H1 (cell line): Measurements from ENCODE around the gene GNG12. TPM values are rescaled to one million over a fixed set of nuclear protein-coding genes. Genes with fewer than 3 reads are reported as not detected.

Experiments used
- CTCF ChIA-PET: fragments of 300-600 bp; sonication (Branson Sonifier 250); formaldehyde crosslinking; loops from one replicate; lab custom pipeline; 2021; ENCODE audit not compliant: partially characterized antibody; lab: Charles Lee
- POLR2A ChIA-PET: fragments of 300-600 bp; sonication (Branson Sonifier 250); formaldehyde crosslinking; loops from one replicate; lab custom pipeline; 2021; ENCODE audit warnings: inconsistent platforms; ENCODE audit not compliant: partially characterized antibody; lab: Charles Lee
- DNase-seq, 2 experiments: peaks; one replicate each; pipeline versions ENCODE4 v3.0.0 to v3.0.0-alpha.2; 2010 to 2022; ENCODE audit warnings: low spot score in 2 of 2, low read depth in 1 of 2, mixed read lengths in 1 of 2
- FAIRE-seq: peaks from 2 replicates; lab custom pipeline; 2011; peaks lifted over from hg19 to GRCh38; lab: Jason Lieb, UNC
- H2AFZ ChIP-seq: 2 replicates; pipeline ENCODE4 v1.8.1; 2012; ENCODE audit warnings: low read length, inconsistent platforms
- H2AK5ac ChIP-seq: 2 replicates; pipeline ENCODE4 v1.6.1; 2013; ENCODE audit warnings: low read depth, low read length
- H2BK120ac ChIP-seq: replicated peaks from 2 replicates; pipeline ENCODE3; 2013; ENCODE audit warnings: low read depth, low read length, inconsistent platforms
- H2BK12ac ChIP-seq: 2 replicates; pipeline ENCODE4 v1.6.1; 2013; ENCODE audit warnings: low read depth, low read length
- H2BK15ac ChIP-seq: 2 replicates; pipeline ENCODE4 v1.6.1; 2013; ENCODE audit warnings: low read length
- H2BK20ac ChIP-seq: 2 replicates; pipeline ENCODE4 v1.6.1; 2013; ENCODE audit warnings: low read length
- H2BK5ac ChIP-seq: 2 replicates; pipeline ENCODE4 v1.6.1; 2013; ENCODE audit warnings: low read depth, low read length
- H3K14ac ChIP-seq: 2 replicates; pipeline ENCODE4 v1.6.1; 2013; ENCODE audit warnings: inconsistent platforms; ENCODE audit not compliant: insufficient read length
- H3K18ac ChIP-seq: 2 replicates; pipeline ENCODE4 v1.6.1; 2013; ENCODE audit warnings: low read length; ENCODE audit errors: extremely low read depth
- H3K23ac ChIP-seq: 2 replicates; pipeline ENCODE4 v1.6.1; 2013; ENCODE audit warnings: inconsistent platforms; ENCODE audit not compliant: insufficient read length
- H3K23me2 ChIP-seq: 2 replicates; pipeline ENCODE4 v1.6.1; 2013; ENCODE audit warnings: low read depth, low read length
- H3K27ac ChIP-seq: 2 replicates; pipeline ENCODE4 v1.6.1; 2011; ENCODE audit warnings: low read depth, low read length, inconsistent platforms
- H3K27me3 ChIP-seq, 4 experiments: replicated peaks in 1 of 4; 1 replicate in 1 of 4; 2 replicates in 3 of 4; pipeline versions ENCODE4 v1.6.1 to v1.8.1; 2011 to 2013; ENCODE audit warnings: low read length in 3 of 4, mild to moderate bottlenecking in 3 of 4, inconsistent platforms in 2 of 4, mixed read lengths in 2 of 4, moderate library complexity in 1 of 4; ENCODE audit not compliant: control insufficient read depth in 3 of 4, insufficient read depth in 3 of 4; ENCODE audit errors: extremely low read depth in 1 of 4
- H3K36me3 ChIP-seq, 4 experiments: 2 replicates each; pipeline versions ENCODE4 v1.6.1 to v1.8.1; 2011 to 2013; ENCODE audit warnings: mild to moderate bottlenecking in 4 of 4, low read length in 3 of 4, moderate library complexity in 2 of 4, control low read depth in 1 of 4, inconsistent platforms in 1 of 4; ENCODE audit not compliant: insufficient read depth in 4 of 4, control insufficient read depth in 2 of 4
- H3K4ac ChIP-seq: replicated peaks from 2 replicates; pipeline ENCODE3; 2013; ENCODE audit warnings: low read length, low read depth, mixed read lengths, inconsistent platforms; ENCODE audit not compliant: insufficient read length
- H3K4me1 ChIP-seq, 4 experiments: replicated peaks in 1 of 4; 1 replicate in 1 of 4; 2 replicates in 3 of 4; pipeline versions ENCODE4 v1.6.1 to v1.8.1; 2011 to 2013; ENCODE audit warnings: low read length in 3 of 4, inconsistent platforms in 2 of 4, mixed read lengths in 1 of 4; ENCODE audit not compliant: insufficient read depth in 4 of 4, control insufficient read depth in 3 of 4
- H3K4me2 ChIP-seq, 2 experiments: 2 replicates each; pipeline versions ENCODE4 v1.6.1 to v1.8.1; 2011 to 2013; ENCODE audit warnings: low read depth in 2 of 2, low read length in 2 of 2, control low read depth in 1 of 2, inconsistent platforms in 1 of 2, mild to moderate bottlenecking in 1 of 2; ENCODE audit not compliant: insufficient read depth in 1 of 2
- H3K4me3 ChIP-seq, 4 experiments: fragments of 200-600, 300-600 bp in 1 of 4; sonication (generic), shearing (Covaris generic), sonication (Bioruptor Twin) in 1 of 4; 2 replicates each; pipeline versions ENCODE4 v1.5.1 to v1.8.1; 2011 to 2016; ENCODE audit warnings: low read length in 4 of 4, low read depth in 3 of 4, control low read depth in 2 of 4, inconsistent platforms in 2 of 4, mild to moderate bottlenecking in 2 of 4, mixed read lengths in 1 of 4, moderate library complexity in 1 of 4; ENCODE audit not compliant: insufficient read depth in 2 of 4; ENCODE audit errors: extremely low read depth in 1 of 4
- H3K56ac ChIP-seq: replicated peaks from 2 replicates; pipeline ENCODE3; 2013; ENCODE audit warnings: low read depth, mild to moderate bottlenecking, mixed read lengths, low read length, inconsistent platforms; ENCODE audit not compliant: insufficient read length
- H3K79me1 ChIP-seq: 2 replicates; pipeline ENCODE4 v1.6.1; 2013; ENCODE audit warnings: low read depth, low read length, control low read depth
- H3K79me2 ChIP-seq, 2 experiments: 2 replicates each; pipeline versions ENCODE4 v1.6.1 to v1.8.1; 2012 to 2013; ENCODE audit warnings: low read length in 2 of 2, mild to moderate bottlenecking in 2 of 2, inconsistent platforms in 1 of 2; ENCODE audit not compliant: insufficient read depth in 2 of 2, control insufficient read depth in 1 of 2
- H3K9ac ChIP-seq, 4 experiments: replicated peaks in 1 of 4; 1 replicate in 1 of 4; 2 replicates in 3 of 4; pipeline versions ENCODE4 v1.6.1 to v1.8.1; 2011 to 2013; ENCODE audit warnings: low read depth in 3 of 4, low read length in 3 of 4, control low read depth in 2 of 4, mild to moderate bottlenecking in 2 of 4, moderate library complexity in 2 of 4, inconsistent platforms in 1 of 4; ENCODE audit errors: extremely low read depth in 1 of 4
- H3K9me3 ChIP-seq, 2 experiments: 2 replicates each; pipeline versions ENCODE4 v1.6.1 to v1.8.1; 2012 to 2013; ENCODE audit warnings: mild to moderate bottlenecking in 2 of 2, moderate library complexity in 2 of 2, control low read depth in 1 of 2, inconsistent platforms in 1 of 2, low read depth in 1 of 2, low read length in 1 of 2, mixed read lengths in 1 of 2; ENCODE audit not compliant: insufficient read depth in 2 of 2
- H4K20me1 ChIP-seq, 2 experiments: replicated peaks in 1 of 2; 2 replicates each; pipeline versions ENCODE3 to v1.8.1; 2011 to 2013; ENCODE audit warnings: inconsistent platforms in 2 of 2, low read length in 2 of 2, mild to moderate bottlenecking in 1 of 2; ENCODE audit not compliant: insufficient read depth in 2 of 2, control insufficient read depth in 1 of 2
- H4K5ac ChIP-seq: 2 replicates; pipeline ENCODE4 v1.6.1; 2013; ENCODE audit warnings: low read length, low read depth, mixed read lengths, inconsistent platforms; ENCODE audit not compliant: insufficient read length
- H4K8ac ChIP-seq: 2 replicates; pipeline ENCODE4 v1.8.0; 2013; ENCODE audit warnings: mild to moderate bottlenecking, moderate library complexity, low read length, inconsistent platforms; ENCODE audit not compliant: insufficient read depth; ENCODE audit errors: extremely low read depth
- H4K91ac ChIP-seq: replicated peaks from 2 replicates; pipeline ENCODE3; 2013; ENCODE audit warnings: low read length, mixed read lengths, inconsistent platforms; ENCODE audit not compliant: insufficient read length
- BCL11A ChIP-seq, 2 experiments: IDR thresholded peaks; one replicate each; pipeline ENCODE4 v1.6.1; 2011; ENCODE audit warnings: low read depth in 2 of 2, low read length in 2 of 2, mild to moderate bottlenecking in 2 of 2
- BRCA1 ChIP-seq: IDR thresholded peaks from 2 replicates; pipeline ENCODE4 v1.6.1; 2012; ENCODE audit warnings: low read depth, low read length, improper control_type of control experiment
- CHD2 ChIP-seq: IDR thresholded peaks from 2 replicates; pipeline ENCODE4 v1.6.1; 2012; ENCODE audit warnings: low read length, improper control_type of control experiment
- MAFK ChIP-seq: IDR thresholded peaks from 2 replicates; pipeline ENCODE4 v1.6.1; 2012; ENCODE audit warnings: low read depth, mild to moderate bottlenecking, improper control_type of control experiment, low read length
- NANOG ChIP-seq: IDR thresholded peaks from 2 replicates; pipeline ENCODE4 v1.6.1; 2011; ENCODE audit warnings: low read length, low read depth, mild to moderate bottlenecking, inconsistent platforms; ENCODE audit not compliant: insufficient read depth, poor library complexity, severe bottlenecking
- RBBP5 ChIP-seq: IDR thresholded peaks from 2 replicates; pipeline ENCODE4 v1.7.1; 2012; ENCODE audit warnings: low read depth, mild to moderate bottlenecking, inconsistent platforms, low read length, moderate library complexity, borderline replicate concordance
- SIRT6 ChIP-seq: IDR thresholded peaks from one replicate; pipeline ENCODE4 v1.7.1; 2012; ENCODE audit warnings: low read length, inconsistent platforms
- SUZ12 ChIP-seq: fragments of 200-600 bp; sonication (generic); IDR thresholded peaks from 2 replicates; pipeline ENCODE4 v1.6.1; 2012; ENCODE audit warnings: mild to moderate bottlenecking, inconsistent platforms, low read length, moderate library complexity, mixed read lengths
- WGBS, 2 experiments: shearing (Covaris generic) in 1 of 2; methylation state at CpG; one replicate each; pipeline versions ENCODE4 v1.1.6 to v1.1.7; 2013 to 2015; ENCODE audit warnings: low lambda C conversion rate in 2 of 2, mixed read lengths in 2 of 2, inconsistent platforms in 1 of 2, low coverage in 1 of 2, missing lambda C conversion rate in 1 of 2; ENCODE audit not compliant: insufficient replicate concordance in 2 of 2, insufficient coverage in 1 of 2, insufficient read length in 1 of 2; ENCODE audit errors: extremely low coverage in 1 of 2, missing lambda C conversion rate in 1 of 2; 5-methylcytosine and 5-hydroxymethylcytosine counted together
- polyA plus RNA-seq, 7 experiments: library from polyadenylated mRNA; depleted of rRNA in 3 of 7; stranded (reverse) in 5 of 7; unstranded in 2 of 7; fragments of >200 nt in 5 of 7; fragments of 200-250 nt in 2 of 7; gene quantifications; 1 replicate in 5 of 7; 2 replicates in 1 of 7; 4 replicates in 1 of 7; pipeline versions ENCODE4 v1.2.1 to v1.2.3, GENCODE V29; 2011 to 2013; ENCODE audit warnings: missing spikeins in 2 of 7, mixed read lengths in 2 of 7
- total RNA-seq: library from RNA; stranded (reverse); fragmentation: NEBNext Ultra II Directional; extraction: Animal tissue kit (Norgen Biotek cat#: 25700); gene quantifications from 2 replicates; pipeline ENCODE4 v1.2.1, GENCODE V29; 2021

GNG12 gene
- total and polyA plus RNA-seq, 2 of the 8 experiments (the other 6 are each of a cell fraction or from before 2014, with no cell fraction given) = 11.4 to 35.8 TPM

- H3K23me2 ChIP-seq = peaks cover 1% of the 10 kb centered on the region; the same call in 1 of the 2 replicates
- H4K5ac ChIP-seq = no peak overlapping the region
- no peak overlapping the region for H3K4me3 ChIP-seq
- no peaks in the 10 kb centered on the region for H3K79me1 ChIP-seq
- no peak for DNase-seq
- H3K36me3 ChIP-seq = no peaks in the 10 kb centered on the region
- no peak overlapping the region for H2AK5ac ChIP-seq
- no peak overlapping the region for H2BK5ac ChIP-seq
- POLR2A ChIA-PET = no interaction called here
- no peak overlapping the region for H3K4me2 ChIP-seq
- H3K18ac ChIP-seq = no peak overlapping the region
- H3K27ac ChIP-seq = no peak overlapping the region
- H2BK12ac ChIP-seq = no peak overlapping the region
- H3K27me3 ChIP-seq = no peaks in the 10 kb centered on the region
- no peak overlapping the region for H2BK20ac ChIP-seq
- H2AFZ ChIP-seq = no peak overlapping the region
- no peak overlapping the region; the same call in 1 of the 2 replicates for H2BK15ac ChIP-seq
- no peak overlapping the region for H3K9ac ChIP-seq
- H3K56ac ChIP-seq = no peak overlapping the region
- no peak overlapping the region for H3K4ac ChIP-seq
- no peaks in the 10 kb centered on the region for H3K9me3 ChIP-seq
- H4K91ac ChIP-seq = no peak overlapping the region
- H3K79me2 ChIP-seq = no peaks in the 10 kb centered on the region
- no peak overlapping the region for H2BK120ac ChIP-seq
- no peak for FAIRE-seq
- 84 to 100% methylated on average over 1 to 6 of the region's 6 CpGs for WGBS, 2 experiments
- peaks cover 0 to 1% of the 10 kb centered on the region in 2 experiments for H4K20me1 ChIP-seq
- H3K14ac ChIP-seq = no peak overlapping the region
- H4K8ac ChIP-seq = no peak overlapping the region
- no peak overlapping the region for H3K23ac ChIP-seq
- CTCF ChIA-PET = interaction anchor here (0.6 to 13.2 kb wide), 11 partner anchors 13 to 233 kb away, joined by 3 to 156 read pairs (median 4); no protein-coding TSS in a partner anchor
- H3K4me1 ChIP-seq = peaks cover 0 to 4% (median 3%) of the 10 kb centered on the region in 4 experiments; a peak in 4 of 7 replicates
- no peak for TF ChIP-seq BCL11A (IDR thresholded peaks at IDR 0.05; ENCODE audit: low read depth in 2 of 2, low read length in 2 of 2)
- no peak for TF ChIP-seq SIRT6
- no peak for TF ChIP-seq BRCA1
- TF ChIP-seq RBBP5 = no peak
- TF ChIP-seq SUZ12 = no peak
- TF ChIP-seq NANOG = no peak
- TF ChIP-seq CHD2 = no peak
- TF ChIP-seq MAFK = no peak
These were observed 63.5 kb downstream of the GNG12 start for GRCh38 chr1:67769633-67770256.
